SK-MEL-5 (cell line): ENCODE data around the gene KNL1. TPM values are rescaled to one million over a fixed set of nuclear protein-coding genes. Genes with fewer than 3 reads are reported as not detected.

Experiments used
- DNase-seq: peaks from one replicate; pipeline ENCODE4 v3.0.0-alpha.2; 2016; ENCODE audit warnings: low read depth, low spot score
- in situ Hi-C: cut with HindIII; loops from 2 replicates; pipeline ENCODE4 v1.10.0; 2016; ENCODE audit warnings: low sequenced_read_pairs, high pct_unique_total_duplicates, low pct_unique_long_range_greater_than_20kb
- polyA plus RNA-seq, 2 experiments: library from polyadenylated mRNA; depleted of rRNA; stranded (reverse); fragments of >200 nt; gene quantifications; 2 replicates each; pipeline ENCODE4 v1.2.3, GENCODE V29; 2015
- total RNA-seq: library from RNA; depleted of rRNA; stranded (reverse); fragments of >200 nt; shearing (Covaris generic); gene quantifications from 2 replicates; pipeline ENCODE4 v1.2.3, GENCODE V29; 2014; rRNA removed

The KNL1 gene, protein sequence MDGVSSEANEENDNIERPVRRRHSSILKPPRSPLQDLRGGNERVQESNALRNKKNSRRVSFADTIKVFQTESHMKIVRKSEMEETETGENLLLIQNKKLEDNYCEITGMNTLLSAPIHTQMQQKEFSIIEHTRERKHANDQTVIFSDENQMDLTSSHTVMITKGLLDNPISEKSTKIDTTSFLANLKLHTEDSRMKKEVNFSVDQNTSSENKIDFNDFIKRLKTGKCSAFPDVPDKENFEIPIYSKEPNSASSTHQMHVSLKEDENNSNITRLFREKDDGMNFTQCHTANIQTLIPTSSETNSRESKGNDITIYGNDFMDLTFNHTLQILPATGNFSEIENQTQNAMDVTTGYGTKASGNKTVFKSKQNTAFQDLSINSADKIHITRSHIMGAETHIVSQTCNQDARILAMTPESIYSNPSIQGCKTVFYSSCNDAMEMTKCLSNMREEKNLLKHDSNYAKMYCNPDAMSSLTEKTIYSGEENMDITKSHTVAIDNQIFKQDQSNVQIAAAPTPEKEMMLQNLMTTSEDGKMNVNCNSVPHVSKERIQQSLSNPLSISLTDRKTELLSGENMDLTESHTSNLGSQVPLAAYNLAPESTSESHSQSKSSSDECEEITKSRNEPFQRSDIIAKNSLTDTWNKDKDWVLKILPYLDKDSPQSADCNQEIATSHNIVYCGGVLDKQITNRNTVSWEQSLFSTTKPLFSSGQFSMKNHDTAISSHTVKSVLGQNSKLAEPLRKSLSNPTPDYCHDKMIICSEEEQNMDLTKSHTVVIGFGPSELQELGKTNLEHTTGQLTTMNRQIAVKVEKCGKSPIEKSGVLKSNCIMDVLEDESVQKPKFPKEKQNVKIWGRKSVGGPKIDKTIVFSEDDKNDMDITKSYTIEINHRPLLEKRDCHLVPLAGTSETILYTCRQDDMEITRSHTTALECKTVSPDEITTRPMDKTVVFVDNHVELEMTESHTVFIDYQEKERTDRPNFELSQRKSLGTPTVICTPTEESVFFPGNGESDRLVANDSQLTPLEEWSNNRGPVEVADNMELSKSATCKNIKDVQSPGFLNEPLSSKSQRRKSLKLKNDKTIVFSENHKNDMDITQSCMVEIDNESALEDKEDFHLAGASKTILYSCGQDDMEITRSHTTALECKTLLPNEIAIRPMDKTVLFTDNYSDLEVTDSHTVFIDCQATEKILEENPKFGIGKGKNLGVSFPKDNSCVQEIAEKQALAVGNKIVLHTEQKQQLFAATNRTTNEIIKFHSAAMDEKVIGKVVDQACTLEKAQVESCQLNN (N-terminal part only)
- total RNA-seq = 17.2 and 18.4 TPM in 2 replicates
- polyA plus RNA-seq (2015; cell fraction: cytosol; rRNA removed) = 9.3 and 11.2 TPM in 2 replicates
- 19.4 and 28.1 TPM in 2 replicates for polyA plus RNA-seq (2015; cell fraction: nucleus; rRNA removed)

DNA sequence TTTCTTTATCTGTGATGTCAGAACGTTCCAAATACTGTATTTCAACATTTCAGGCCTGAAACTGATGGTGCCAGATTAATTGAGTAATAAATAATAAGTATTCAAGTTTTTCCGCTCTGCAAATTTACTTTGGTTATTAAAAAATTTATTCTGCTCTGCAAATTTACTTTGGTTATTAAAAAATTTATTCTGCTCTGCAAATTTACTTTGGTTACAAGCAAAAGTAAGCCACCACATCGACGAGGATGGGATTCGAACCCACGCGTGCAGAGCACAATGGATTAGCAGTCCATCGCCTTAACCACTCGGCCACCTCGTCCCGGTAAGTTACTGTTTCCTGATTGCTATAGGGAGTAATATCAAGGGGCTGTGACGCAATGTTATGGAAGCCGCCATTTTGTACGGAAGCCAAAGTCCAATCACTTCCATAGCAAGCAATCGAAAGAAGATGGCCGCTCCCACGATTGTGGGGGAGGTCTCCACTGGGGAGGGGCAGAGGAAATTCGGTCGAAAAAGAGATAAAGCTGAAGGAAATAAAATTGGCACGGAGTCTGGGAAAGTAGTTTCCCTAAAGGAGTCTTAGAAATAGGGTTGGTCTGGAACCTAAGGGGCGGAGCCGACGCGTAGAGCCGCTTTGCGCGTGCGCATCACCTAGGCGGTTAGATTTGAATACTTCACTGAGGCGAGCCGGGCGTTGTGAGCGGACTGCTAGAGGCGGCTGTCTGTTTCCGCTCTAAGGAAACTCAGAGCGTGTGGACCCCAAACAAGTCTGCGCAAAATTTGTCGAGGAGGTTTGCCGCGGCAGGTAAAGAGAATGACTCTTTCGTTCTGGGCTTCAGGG is at the start of gene KNL1:
Gene KNL1 (plus strand): TSS at position 662 of the 841 bp plus-strand sequence. CDS start 8,683 bp downstream, outside the sequence.
- DNase-seq = peak; percentile 95
- in situ Hi-C loops = no loop called here

DNA sequence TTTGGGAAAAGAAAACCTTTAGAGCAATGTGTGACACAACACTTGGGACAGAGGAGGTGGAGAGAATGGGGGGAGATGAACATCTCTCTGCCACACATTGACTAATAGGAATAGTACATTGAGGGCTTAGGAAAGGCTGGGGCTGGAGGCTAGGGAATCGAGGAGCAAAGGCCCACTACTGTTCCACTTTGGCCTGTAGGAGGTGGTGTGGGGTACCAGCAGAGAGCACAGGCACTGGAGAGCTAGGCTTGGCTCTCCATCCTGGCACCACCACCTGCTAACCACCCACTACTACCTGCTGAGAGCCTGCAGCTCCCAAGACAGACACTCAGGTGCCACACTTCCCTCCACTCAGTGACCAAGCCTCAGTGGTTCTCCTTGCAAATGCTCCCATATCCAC is 48.6 kb upstream of the KNL1 start:
- DNase-seq = peak; percentile 30
- in situ Hi-C loops = no loop called here

DNA sequence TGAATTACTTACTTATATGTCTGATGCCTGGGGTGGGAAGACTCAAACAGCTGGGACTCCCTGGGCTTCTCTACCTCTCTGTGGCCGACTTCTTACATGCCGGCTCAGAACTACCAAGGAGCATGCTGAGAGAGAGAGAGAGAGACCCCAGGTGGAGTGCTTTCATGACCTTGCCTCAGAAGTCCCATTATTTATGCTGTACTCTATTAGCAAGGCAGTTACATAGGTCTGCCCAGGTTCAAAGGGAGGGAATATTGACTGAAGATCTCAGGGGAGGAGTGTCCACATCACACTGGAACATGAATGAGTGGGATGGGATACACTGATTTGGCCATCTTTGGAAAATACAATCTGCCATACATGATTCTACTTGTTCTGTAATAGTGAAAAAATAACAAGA is 45.4 kb upstream of the KNL1 start:
- in situ Hi-C loops = no loop called here
- no peak for DNase-seq

DNA sequence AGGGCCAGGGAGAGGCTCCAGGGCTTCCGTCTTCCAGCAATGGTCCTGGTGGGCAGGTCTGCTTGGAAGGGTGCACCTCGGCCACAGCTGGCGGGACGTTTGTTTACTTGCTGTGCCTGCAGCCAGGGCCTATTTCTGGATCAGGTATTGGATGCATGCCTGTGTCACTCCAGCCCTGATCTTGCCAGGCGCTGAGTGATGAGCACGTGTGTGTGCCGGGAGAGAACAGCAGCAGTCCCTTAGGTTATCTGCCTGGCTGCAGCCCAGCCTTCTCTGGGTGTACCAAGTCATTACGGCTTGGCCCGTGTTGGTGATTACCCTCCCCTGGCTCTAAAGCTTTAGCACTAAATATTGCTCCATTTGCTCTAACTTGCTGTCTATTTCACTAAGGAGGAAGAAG is 44.2 kb upstream of the KNL1 start:
- in situ Hi-C loops = no loop called here

GRCh38 chr15:40550341-40551037 is 43.6 kb upstream of the KNL1 start:
- in situ Hi-C loops = no loop called here
- no peak for DNase-seq

More for the DNA sequence above, 44.2 kb upstream of the KNL1 start:
- DNase-seq = no peak

- in situ Hi-C loops = no loop called here
- DNase-seq = no peak
Observed at GRCh38 chr15:40554161-40554525, 39.9 kb upstream of the KNL1 start.

- no peak for DNase-seq
- in situ Hi-C loops = no loop called here
Observed at GRCh38 chr15:40555876-40556275, 38.2 kb upstream of the KNL1 start.

GRCh38 chr15:40558952-40559742 is 34.9 kb upstream of the KNL1 start:
- in situ Hi-C loops = no loop called here
- no peak for DNase-seq

- DNase-seq = no peak
- in situ Hi-C loops = no loop called here
Observed at GRCh38 chr15:40562691-40563090, 31.4 kb upstream of the KNL1 start.

- in situ Hi-C loops = no loop called here
- no peak for DNase-seq
Observed at GRCh38 chr15:40563426-40563825, 30.6 kb upstream of the KNL1 start.

- peak; percentile 99 for DNase-seq
- in situ Hi-C loops = no loop called here
Observed at GRCh38 chr15:40564591-40565332, 29.3 kb upstream of the KNL1 start, which contains the start of gene CCDC32. CCDC32 (minus strand) TSS chr15:40565042; CDS start chr15:40563015, 2,027 bp downstream.

- DNase-seq = no peak
- in situ Hi-C loops = no loop called here
Observed at GRCh38 chr15:40565333-40566238, 28.5 kb upstream of the KNL1 start.

- peak; percentile 69 for DNase-seq
- in situ Hi-C loops = no loop called here
Observed at GRCh38 chr15:40567111-40567510, 26.9 kb upstream of the KNL1 start.
